GM21515 (cell line): ENCODE data around the gene KLHL1.

ENCODE experiments used
- ATAC-seq: cut with Tn5 transposase; IDR thresholded peaks from one replicate; pipeline ENCODE4 v1.9.1; 2021; ENCODE audit not compliant: unreplicated experiment

KLHL1 gene

GRCh38 chr13:70016116-70016515 lies 92.1 kb downstream of the KLHL1 start:
- no peak for ATAC-seq

GRCh38 chr13:70014337-70014736 lies 93.9 kb downstream of the KLHL1 start:
- ATAC-seq: no peak

GRCh38 chr13:69999875-70000274 lies 108.4 kb downstream of the KLHL1 start:
- ATAC-seq: no peak

GRCh38 chr13:69997061-69997460 lies 111.2 kb downstream of the KLHL1 start:
- ATAC-seq: no peak

- ATAC-seq: no peak
Observed at GRCh38 chr13:69980799-69981198, 127.5 kb downstream of the KLHL1 start.

- ATAC-seq: no peak
Observed at GRCh38 chr13:69975496-69975895, 132.8 kb downstream of the KLHL1 start.

- no peak for ATAC-seq
Observed at GRCh38 chr13:69970520-69970919, 137.7 kb downstream of the KLHL1 start.

GRCh38 chr13:69959046-69959445 lies 149.2 kb downstream of the KLHL1 start:
- ATAC-seq: no peak

GRCh38 chr13:69956839-69957238 lies 151.4 kb downstream of the KLHL1 start:
- ATAC-seq: no peak

- ATAC-seq: no peak
Observed at GRCh38 chr13:69956349-69956748, 151.9 kb downstream of the KLHL1 start.

GRCh38 chr13:69955271-69955670 lies 153.0 kb downstream of the KLHL1 start:
- no peak for ATAC-seq

GRCh38 chr13:69951412-69951811 lies 156.8 kb downstream of the KLHL1 start:
- ATAC-seq: no peak

- no peak for ATAC-seq
Observed at GRCh38 chr13:69950160-69950559, 158.1 kb downstream of the KLHL1 start.

GRCh38 chr13:69948016-69948415 lies 160.2 kb downstream of the KLHL1 start:
- peak; percentile 95 for ATAC-seq

- ATAC-seq: no peak
Observed at GRCh38 chr13:69947582-69947981, 160.7 kb downstream of the KLHL1 start.

GRCh38 chr13:69946511-69946910 lies 161.7 kb downstream of the KLHL1 start:
- ATAC-seq: no peak

- ATAC-seq: no peak
Observed at GRCh38 chr13:69935043-69935442, 173.2 kb downstream of the KLHL1 start.

- ATAC-seq: no peak
Observed at GRCh38 chr13:69928262-69928661, 180.0 kb downstream of the KLHL1 start.

- ATAC-seq: no peak
Observed at GRCh38 chr13:69921156-69921555, 187.1 kb downstream of the KLHL1 start.

GRCh38 chr13:69912630-69913029 lies 195.6 kb downstream of the KLHL1 start:
- ATAC-seq: no peak

GRCh38 chr13:69910800-69911199 lies 197.5 kb downstream of the KLHL1 start:
- no peak for ATAC-seq

GRCh38 chr13:69904784-69905183 lies 203.5 kb downstream of the KLHL1 start:
- no peak for ATAC-seq

- no peak for ATAC-seq
Observed at GRCh38 chr13:69903081-69903480, 205.2 kb downstream of the KLHL1 start.

GRCh38 chr13:69882451-69882850 lies 225.8 kb downstream of the KLHL1 start:
- no peak for ATAC-seq
